ENCODE results near the gene ITGA8. TPM values are rescaled to one million over a fixed set of nuclear protein-coding genes. Genes with fewer than 3 reads are reported as not detected.

Gene ITGA8
- total and polyA plus RNA-seq, 11 donors = 0.50 to 4.3 (median 1.5) TPM

DNA sequence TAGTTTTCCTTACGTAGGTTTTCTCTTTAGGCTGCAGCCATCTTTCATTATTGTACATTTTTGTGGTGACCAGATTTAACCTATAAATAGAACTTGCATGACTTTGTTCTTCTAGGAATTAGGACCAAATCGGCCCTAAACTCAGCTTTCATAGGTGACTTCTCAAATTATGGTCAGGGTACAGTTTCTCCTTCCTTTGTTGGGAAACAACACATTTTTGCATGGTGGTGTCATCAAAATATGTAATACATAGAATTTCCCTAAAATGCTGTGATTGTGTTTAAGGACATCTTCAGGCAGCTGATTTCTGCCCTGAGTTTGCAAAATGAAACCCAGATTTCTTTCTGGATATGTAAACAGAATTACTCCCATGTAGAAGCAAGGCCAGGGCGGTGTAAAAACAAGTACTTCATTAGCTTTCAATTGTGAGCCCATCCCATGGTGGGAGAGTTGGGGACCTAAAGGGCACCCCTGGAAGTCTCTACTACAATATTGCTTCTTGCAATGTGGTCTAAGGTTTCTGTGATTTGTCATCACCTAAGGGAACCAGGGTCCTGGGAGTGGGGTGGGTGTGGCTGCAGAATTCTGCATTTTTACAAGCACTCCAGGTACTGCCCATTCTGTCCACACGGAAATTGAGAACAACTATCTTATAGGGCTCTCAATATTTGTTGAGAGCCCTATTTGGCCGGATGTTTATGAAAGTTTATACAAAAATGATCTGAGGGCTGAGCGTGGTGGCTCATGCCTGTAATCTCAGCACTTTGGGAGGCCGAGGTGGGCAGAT lies 227.7 kb downstream of the ITGA8 start:
- DNase-seq = no peak
- TF ChIP-seq, protein P1, sequence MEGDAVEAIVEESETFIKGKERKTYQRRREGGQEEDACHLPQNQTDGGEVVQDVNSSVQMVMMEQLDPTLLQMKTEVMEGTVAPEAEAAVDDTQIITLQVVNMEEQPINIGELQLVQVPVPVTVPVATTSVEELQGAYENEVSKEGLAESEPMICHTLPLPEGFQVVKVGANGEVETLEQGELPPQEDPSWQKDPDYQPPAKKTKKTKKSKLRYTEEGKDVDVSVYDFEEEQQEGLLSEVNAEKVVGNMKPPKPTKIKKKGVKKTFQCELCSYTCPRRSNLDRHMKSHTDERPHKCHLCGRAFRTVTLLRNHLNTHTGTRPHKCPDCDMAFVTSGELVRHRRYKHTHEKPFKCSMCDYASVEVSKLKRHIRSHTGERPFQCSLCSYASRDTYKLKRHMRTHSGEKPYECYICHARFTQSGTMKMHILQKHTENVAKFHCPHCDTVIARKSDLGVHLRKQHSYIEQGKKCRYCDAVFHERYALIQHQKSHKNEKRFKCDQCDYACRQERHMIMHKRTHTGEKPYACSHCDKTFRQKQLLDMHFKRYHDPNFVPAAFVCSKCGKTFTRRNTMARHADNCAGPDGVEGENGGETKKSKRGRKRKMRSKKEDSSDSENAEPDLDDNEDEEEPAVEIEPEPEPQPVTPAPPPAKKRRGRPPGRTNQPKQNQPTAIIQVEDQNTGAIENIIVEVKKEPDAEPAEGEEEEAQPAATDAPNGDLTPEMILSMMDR (IDR thresholded peaks at IDR 0.05) = no peak
- TF ChIP-seq POLR2A (IDR thresholded peaks at IDR 0.05) = no peak
- H3K9me3 ChIP-seq = no peaks in the 10 kb centered on the region
- no peak overlapping the region for H3K4me3 ChIP-seq
- WGBS, 4 donors = 88 to 92% (median 90%) methylated on average over 7 of the region's 7 CpGs
- no peak overlapping the region for H3K27ac ChIP-seq
- H3K27me3 ChIP-seq = no peaks in the 10 kb centered on the region
- intact Hi-C loops (cut with DNase I) = no loop called here
- ATAC-seq = no peak
- no peaks in the 10 kb centered on the region for H3K4me1 ChIP-seq
- no peaks in the 10 kb centered on the region for H3K36me3 ChIP-seq

- intact Hi-C loops (cut with DNase I) = no loop called here
- 92 to 99% (median 96%) methylated on average over 3 of the region's 3 CpGs for WGBS, 4 donors
- no peak for DNase-seq
- Histone ChIP-seq H3K9me3 (no peaks in the 10 kb centered on the region), H3K27me3 (no peaks in the 10 kb centered on the region), H3K4me1 (peaks cover 0 to 8% (median 0%) of the 10 kb centered on the region in 12 donors), H3K36me3 (no peaks in the 10 kb centered on the region), H3K27ac (no peak overlapping the region), H3K4me3 (no peak overlapping the region)
- ATAC-seq = no peak
- TF ChIP-seq POLR2A (IDR thresholded peaks at IDR 0.05) = no peak
- TF ChIP-seq, protein P1 (IDR thresholded peaks at IDR 0.05) = no peak
Measured at GRCh38 chr10:15489431-15489830, 230.3 kb downstream of the ITGA8 start.

- H3K27me3 ChIP-seq = no peaks in the 10 kb centered on the region
- H3K4me3 ChIP-seq = no peak overlapping the region
- DNase-seq (no peak), ATAC-seq (no peak)
- no peaks in the 10 kb centered on the region for H3K36me3 ChIP-seq
- peaks cover 0 to 2% (median 0%) of the 10 kb centered on the region in 12 donors for H3K9me3 ChIP-seq
- intact Hi-C loops (cut with DNase I) = no loop called here
- no peak overlapping the region for H3K27ac ChIP-seq
- TF ChIP-seq POLR2A (IDR thresholded peaks at IDR 0.05) = no peak
- TF ChIP-seq, protein P1 (IDR thresholded peaks at IDR 0.05) = no peak
- peaks cover 0 to 8% (median 0%) of the 10 kb centered on the region in 12 donors for H3K4me1 ChIP-seq
- WGBS, 4 donors = 54 to 64% (median 58%) methylated on average over 4 of the region's 4 CpGs
Measured at GRCh38 chr10:15487376-15487775, 232.3 kb downstream of the ITGA8 start.

- no peaks in the 10 kb centered on the region for H3K27me3 ChIP-seq
- H3K36me3 ChIP-seq = no peaks in the 10 kb centered on the region
- H3K4me3 ChIP-seq = no peak overlapping the region
- H3K4me1 ChIP-seq = peaks cover 0 to 8% (median 0%) of the 10 kb centered on the region in 12 donors
- 24 to 29% (median 26%) methylated on average over 4 of the region's 4 CpGs for WGBS, 4 donors
- peaks cover 0 to 2% (median 0%) of the 10 kb centered on the region in 12 donors for H3K9me3 ChIP-seq
- no peak for DNase-seq
- no peak overlapping the region for H3K27ac ChIP-seq
- TF ChIP-seq POLR2A (IDR thresholded peaks at IDR 0.05) = no peak
- TF ChIP-seq, protein P1 (IDR thresholded peaks at IDR 0.05) = no peak
- ATAC-seq = no peak
- intact Hi-C loops (cut with DNase I) = no loop called here
Measured at GRCh38 chr10:15486404-15486803, 233.3 kb downstream of the ITGA8 start.

Data from heart left ventricle (tissue), 16 donors.